H9 (cell line): Measurements from ENCODE around the gene RELCH. TPM values are rescaled to one million over a fixed set of nuclear protein-coding genes. Genes with fewer than 3 reads are reported as not detected.

Experiments used
- DNase-seq: peaks from one replicate; pipeline ENCODE4 v3.0.0-alpha.2; 2017
- H2AFZ ChIP-seq: one replicate; pipeline ENCODE4 v1.6.1; 2013; ENCODE audit warnings: mild to moderate bottlenecking, low read length, control low read depth, moderate library complexity
- H2AK5ac ChIP-seq: 2 replicates; pipeline ENCODE4 v1.6.1; 2013; ENCODE audit warnings: low read length, control low read depth, mixed read lengths; ENCODE audit not compliant: insufficient read length
- H2BK120ac ChIP-seq: one replicate; pipeline ENCODE4 v1.6.1; 2013; ENCODE audit warnings: low read depth, mild to moderate bottlenecking, low read length, control low read depth, inconsistent platforms; ENCODE audit not compliant: poor library complexity, severe bottlenecking
- H2BK12ac ChIP-seq: 2 replicates; pipeline ENCODE4 v1.6.1; 2013; ENCODE audit warnings: low read length, control low read depth, mixed read lengths, low read depth; ENCODE audit not compliant: insufficient read length
- H2BK15ac ChIP-seq: 2 replicates; pipeline ENCODE4 v1.6.1; 2013; ENCODE audit warnings: low read depth, low read length, control low read depth
- H2BK20ac ChIP-seq: one replicate; pipeline ENCODE4 v1.6.1; 2013; ENCODE audit warnings: low read depth, mild to moderate bottlenecking, low read length, control low read depth, inconsistent platforms; ENCODE audit not compliant: poor library complexity, severe bottlenecking
- H2BK5ac ChIP-seq: 2 replicates; pipeline ENCODE4 v1.6.1; 2013; ENCODE audit warnings: low read length, control low read depth, mixed read lengths; ENCODE audit not compliant: insufficient read length
- H3K14ac ChIP-seq: 2 replicates; pipeline ENCODE4 v1.6.1; 2013; ENCODE audit warnings: low read length, control low read depth; ENCODE audit not compliant: insufficient read depth
- H3K18ac ChIP-seq: 2 replicates; pipeline ENCODE4 v1.6.1; 2013; ENCODE audit warnings: low read depth, mild to moderate bottlenecking, mixed read lengths, low read length, control low read depth; ENCODE audit not compliant: insufficient read length
- H3K23ac ChIP-seq: 2 replicates; pipeline ENCODE4 v1.6.1; 2013; ENCODE audit warnings: low read length, control low read depth, mixed read lengths, low read depth; ENCODE audit not compliant: insufficient read length
- H3K23me2 ChIP-seq: 2 replicates; pipeline ENCODE4 v1.6.1; 2013; ENCODE audit warnings: low read depth, mild to moderate bottlenecking, mixed read lengths, low read length, control low read depth; ENCODE audit not compliant: insufficient read length, poor library complexity, severe bottlenecking
- H3K27ac ChIP-seq: 2 replicates; pipeline ENCODE4 v1.5.1; 2013; ENCODE audit warnings: low read length, control low read depth, mixed read lengths, low read depth; ENCODE audit not compliant: insufficient read length
- H3K27me3 ChIP-seq: 2 replicates; pipeline ENCODE4 v1.6.1; 2013; ENCODE audit warnings: low read length, control low read depth, inconsistent platforms; ENCODE audit not compliant: insufficient read depth
- H3K4ac ChIP-seq: 2 replicates; pipeline ENCODE4 v1.6.1; 2013; ENCODE audit warnings: low read depth, mild to moderate bottlenecking, control low read depth, inconsistent platforms, low read length, moderate library complexity
- H3K4me1 ChIP-seq: 2 replicates; pipeline ENCODE4 v1.6.1; 2013; ENCODE audit warnings: low read length, control low read depth, inconsistent platforms; ENCODE audit not compliant: insufficient read depth
- H3K4me2 ChIP-seq: 2 replicates; pipeline ENCODE4 v1.6.1; 2013; ENCODE audit warnings: low read length, control low read depth, mixed read lengths; ENCODE audit not compliant: insufficient read length, insufficient read depth
- H3K56ac ChIP-seq: 2 replicates; pipeline ENCODE4 v1.6.1; 2013; ENCODE audit warnings: low read depth, mild to moderate bottlenecking, mixed read lengths, low read length, control low read depth; ENCODE audit not compliant: insufficient read length
- H3K79me1 ChIP-seq: 2 replicates; pipeline ENCODE4 v1.6.1; 2013; ENCODE audit warnings: low read depth, mild to moderate bottlenecking, moderate library complexity, low read length, control low read depth, inconsistent platforms; ENCODE audit not compliant: insufficient read depth, poor library complexity, severe bottlenecking
- H3K79me2 ChIP-seq: 2 replicates; pipeline ENCODE4 v1.6.1; 2013; ENCODE audit warnings: low read length, control low read depth, inconsistent platforms; ENCODE audit not compliant: insufficient read depth
- H3K9ac ChIP-seq: 2 replicates; pipeline ENCODE4 v1.6.1; 2013; ENCODE audit warnings: low read length, control low read depth, mixed read lengths; ENCODE audit not compliant: insufficient read length; ENCODE audit errors: extremely low read depth
- H3K9me3 ChIP-seq: one replicate; pipeline ENCODE4 v1.6.1; 2013; ENCODE audit warnings: low read depth, low read length, inconsistent platforms; ENCODE audit not compliant: control insufficient read depth
- H3T11ph ChIP-seq: one replicate; pipeline ENCODE4 v1.6.1; 2013; ENCODE audit warnings: mild to moderate bottlenecking, low read length, control low read depth, inconsistent platforms
- H4K20me1 ChIP-seq: one replicate; pipeline ENCODE4 v1.6.1; 2013; ENCODE audit not compliant: control insufficient read depth, insufficient read length, insufficient read depth
- H4K5ac ChIP-seq: 2 replicates; pipeline ENCODE4 v1.6.1; 2013; ENCODE audit warnings: low read depth, mild to moderate bottlenecking, mixed read lengths, low read length, control low read depth; ENCODE audit not compliant: insufficient read length
- H4K8ac ChIP-seq: replicated peaks from 2 replicates; pipeline ENCODE4 v1.6.1; 2013; ENCODE audit warnings: low read length, control low read depth, mixed read lengths, low read depth; ENCODE audit not compliant: insufficient read length
- H4K91ac ChIP-seq: 2 replicates; pipeline ENCODE4 v1.6.1; 2013; ENCODE audit warnings: low read depth, mild to moderate bottlenecking, moderate library complexity, mixed read lengths, low read length, control low read depth; ENCODE audit not compliant: insufficient read length
- H3K27ac Mint-ChIP-seq, 3 experiments: 2 replicates in 2 of 3; 3 replicates in 1 of 3; pipeline ENCODE4 v1.8.0; 2020 to 2021; ENCODE audit warnings: mixed read lengths in 3 of 3, mild to moderate bottlenecking in 1 of 3, moderate library complexity in 1 of 3
- H3K27me3 Mint-ChIP-seq: 2 replicates; pipeline ENCODE4 v1.8.0; 2021; ENCODE audit warnings: low read depth, mild to moderate bottlenecking, moderate library complexity, mixed read lengths
- H3K36me3 Mint-ChIP-seq, 3 experiments: 2 replicates in 2 of 3; 3 replicates in 1 of 3; pipeline ENCODE4 v1.8.0; 2020 to 2021; ENCODE audit warnings: low read depth in 3 of 3, mixed read lengths in 3 of 3; ENCODE audit not compliant: insufficient read depth in 1 of 3
- H3K4me1 Mint-ChIP-seq, 2 experiments: 2 replicates each; pipeline ENCODE4 v1.8.0; 2020; ENCODE audit warnings: mixed read lengths in 2 of 2
- H3K4me3 Mint-ChIP-seq, 2 experiments: 2 replicates in 1 of 2; 3 replicates in 1 of 2; pipeline ENCODE4 v1.8.0; 2020 to 2021; ENCODE audit warnings: mild to moderate bottlenecking in 2 of 2, mixed read lengths in 2 of 2, moderate library complexity in 1 of 2
- H3K9me3 Mint-ChIP-seq, 2 experiments: 2 replicates in 1 of 2; 3 replicates in 1 of 2; pipeline ENCODE4 v1.8.0; 2020; ENCODE audit warnings: mild to moderate bottlenecking in 2 of 2, mixed read lengths in 2 of 2, moderate library complexity in 1 of 2
- CTCF ChIP-seq: fragments of 200-600 bp; sonication (generic); conservative IDR thresholded peaks from 3 replicates; pipeline ENCODE4 v1.8.0; 2021; ENCODE audit warnings: antibody characterized with exemption, mild to moderate bottlenecking
- WGBS: extraction: QIAGEN DNeasy Blood & Tissue Kit; methylation state at CpG from one replicate; pipeline ENCODE4 v1.1.7; 2013; ENCODE audit warnings: missing lambda C conversion rate, low lambda C conversion rate, mixed read lengths; ENCODE audit not compliant: insufficient read length; ENCODE audit errors: extremely low coverage; 5-methylcytosine and 5-hydroxymethylcytosine counted together
- total RNA-seq: library from RNA; stranded (reverse); gene quantifications from 2 replicates; pipeline ENCODE4 v1.2.1, GENCODE V29; 2021

The RELCH gene
- total RNA-seq, 1 experiment from 2014 or later, result 32.3 TPM

DNA sequence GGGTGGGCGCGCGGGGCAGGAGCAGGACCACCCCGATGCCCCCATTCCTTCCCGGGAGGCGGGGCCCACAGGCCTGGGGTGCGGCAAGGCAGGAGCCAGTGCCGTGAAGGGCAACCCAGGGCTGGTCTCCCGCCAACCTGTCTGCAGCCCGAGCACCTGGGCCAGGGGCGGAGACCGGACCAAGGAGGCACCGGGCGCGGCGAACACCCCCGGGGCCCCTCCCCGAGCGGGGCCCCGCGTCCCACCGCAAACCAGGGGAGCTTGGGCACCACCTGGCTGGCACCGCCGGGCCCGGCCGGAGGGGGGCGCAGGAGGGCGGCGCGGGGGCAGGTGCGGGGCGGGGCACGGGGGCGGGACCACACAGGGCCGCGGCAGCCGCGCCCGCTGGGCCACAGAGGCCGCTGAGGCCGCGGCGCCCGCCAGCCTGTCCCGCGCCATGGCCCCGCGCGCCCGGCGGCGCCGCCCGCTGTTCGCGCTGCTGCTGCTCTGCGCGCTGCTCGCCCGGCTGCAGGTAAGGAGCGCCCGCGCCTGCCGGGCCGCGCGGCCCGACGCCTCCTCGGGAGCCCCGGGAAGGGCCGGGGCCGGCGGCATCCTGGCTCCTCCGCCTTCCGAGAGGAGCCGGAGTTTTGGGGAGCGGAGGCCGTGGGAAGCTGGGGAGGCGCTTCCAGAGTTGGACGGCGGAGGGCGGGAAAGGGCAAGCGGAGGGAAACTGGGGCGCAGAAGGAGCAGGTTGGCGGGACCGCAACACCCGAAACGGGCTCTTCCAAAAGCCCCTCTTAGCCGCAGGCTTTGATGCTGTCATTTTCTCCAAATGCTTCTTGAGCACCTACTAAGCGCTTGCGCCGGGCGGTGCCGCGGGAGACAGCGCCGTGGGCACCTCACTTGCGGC is 138.1 kb downstream of the RELCH start, which contains the start of gene TNFRSF11A:
TNFRSF11A (plus strand) TSS at position 394 of the 889 bp plus-strand sequence; CDS start at position 437, 43 bp downstream.
- Histone ChIP-seq H4K91ac (no peak within 1 kb of the TSS), H3K14ac (peak within 1 kb of the TSS; percentile 31), H3K9me3 (no peaks in the 10 kb centered on the region), H3K9ac (peak within 1 kb of the TSS; percentile 67), H2BK15ac (no peak within 1 kb of the TSS), H3K23me2 (peaks cover 20% of the 10 kb centered on the region), H3K27me3 (peaks cover 10% of the 10 kb centered on the region; the same call in 1 of the 2 replicates), H3K4me2 (peak within 1 kb of the TSS; percentile 96), H3K79me2 (no peaks in the 10 kb centered on the region), H4K5ac (no peak within 1 kb of the TSS), H4K20me1 (no peaks in the 10 kb centered on the region), H2BK5ac (no peak within 1 kb of the TSS), H3K18ac (no peak within 1 kb of the TSS), H2BK12ac (no peak within 1 kb of the TSS), H2BK20ac (no peak within 1 kb of the TSS), H2AK5ac (no peak within 1 kb of the TSS), H3K27ac (no peak within 1 kb of the TSS), H3K23ac (no peak within 1 kb of the TSS), H3K56ac (no peak within 1 kb of the TSS), H2BK120ac (no peak within 1 kb of the TSS), H2AFZ (no peak within 1 kb of the TSS), H4K8ac (no peak within 1 kb of the TSS), H3K79me1 (no peaks in the 10 kb centered on the region), H3T11ph (no peak within 1 kb of the TSS), H3K4ac (no peak within 1 kb of the TSS), H3K4me1 (peaks cover 12% of the 10 kb centered on the region; the same call in 1 of the 2 replicates)
- H3K27ac Mint-ChIP-seq, result peak within 1 kb of the TSS in 2 of 3 experiments; percentile 92 to 95; a peak in 5 of 7 replicates
- peaks cover 60 to 73% of the 10 kb centered on the region in 2 experiments for H3K4me1 Mint-ChIP-seq
- WGBS, result no CpG with 5 or more reads among the region's 99 CpGs
- peaks cover 79% of the 10 kb centered on the region for H3K27me3 Mint-ChIP-seq
- H3K9me3 Mint-ChIP-seq, result peaks cover 0 to 3% of the 10 kb centered on the region in 2 experiments; a peak in 1 of 5 replicates
- DNase-seq, result peak; percentile 77
- H3K4me3 Mint-ChIP-seq, result peak within 1 kb of the TSS; percentile 69 to 90
- peak; percentile 61 for TF ChIP-seq CTCF
- H3K36me3 Mint-ChIP-seq, result no peaks in the 10 kb centered on the region; a peak in 1 of 7 replicates
